Measurements from ENCODE around the gene PBRM1. TPM values are rescaled to one million over a fixed set of nuclear protein-coding genes. Genes with fewer than 3 reads are reported as not detected.
"Not testable (repeated sequence)": the region's sequence is repeated elsewhere in the genome, so short reads cannot be mapped to it uniquely, and the experiment has no call there.

PBRM1 gene
- total and polyA plus RNA-seq, 4 donors, result 7.1 to 65.7 (median 38.7) TPM

DNA sequence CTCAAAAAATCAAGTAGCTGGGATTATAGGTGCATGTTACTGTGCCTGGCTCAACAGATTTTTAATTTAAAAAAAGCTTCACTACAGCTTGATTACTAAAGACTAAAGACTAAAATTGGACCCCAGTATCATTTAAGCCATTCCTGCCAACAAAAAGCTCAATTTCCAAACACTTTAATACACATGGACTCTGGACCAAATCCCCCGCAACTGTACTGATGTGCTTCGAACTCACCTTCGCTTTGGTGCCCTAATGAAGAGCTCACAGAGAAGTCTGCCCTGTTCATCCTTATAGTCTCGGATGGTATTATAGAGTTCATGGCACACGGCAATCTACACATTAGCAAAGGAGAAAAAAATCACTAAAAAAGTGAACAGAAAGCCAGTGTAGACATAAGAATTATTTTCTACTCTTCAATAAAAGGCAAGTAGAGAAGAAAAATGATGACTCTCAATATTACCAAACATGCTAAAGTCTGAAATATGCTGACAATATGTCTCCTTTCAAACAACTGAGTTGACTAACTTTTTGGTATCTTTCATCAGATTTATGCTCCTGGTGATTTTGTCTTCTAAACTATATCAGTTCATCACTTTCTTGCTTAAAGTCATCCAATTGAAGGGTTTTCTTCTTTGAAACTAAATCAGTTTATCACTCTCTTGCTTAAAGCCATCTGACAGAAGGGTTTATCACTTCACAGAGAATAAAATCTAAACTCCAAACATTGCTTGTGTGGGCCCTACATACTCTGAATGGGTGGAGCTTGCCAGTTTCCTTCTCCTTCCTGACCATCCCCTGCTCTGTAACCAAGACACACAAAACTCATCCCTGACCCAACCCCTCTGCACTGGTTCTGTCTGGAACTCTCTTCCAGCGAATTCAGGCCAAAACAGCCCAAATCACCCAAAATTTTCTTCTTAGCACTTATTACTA lies 7.2 kb downstream of the PBRM1 start:
- no peaks in the 10 kb centered on the region for H3K9me3 ChIP-seq (ENCODE audit: control insufficient read depth in 4 of 4, low read length in 3 of 4)
- H3K36me3 ChIP-seq (ENCODE audit: control insufficient read depth in 4 of 4, insufficient read depth in 3 of 4, low read depth in 1 of 4, low read length in 3 of 4), result peaks cover 2 to 27% (median 16%) of the 10 kb centered on the region in 4 donors
- no peak overlapping the region for H3K4me3 ChIP-seq (ENCODE audit: low read depth in 1 of 3, low read length in 3 of 3)
- TF ChIP-seq, protein P1, sequence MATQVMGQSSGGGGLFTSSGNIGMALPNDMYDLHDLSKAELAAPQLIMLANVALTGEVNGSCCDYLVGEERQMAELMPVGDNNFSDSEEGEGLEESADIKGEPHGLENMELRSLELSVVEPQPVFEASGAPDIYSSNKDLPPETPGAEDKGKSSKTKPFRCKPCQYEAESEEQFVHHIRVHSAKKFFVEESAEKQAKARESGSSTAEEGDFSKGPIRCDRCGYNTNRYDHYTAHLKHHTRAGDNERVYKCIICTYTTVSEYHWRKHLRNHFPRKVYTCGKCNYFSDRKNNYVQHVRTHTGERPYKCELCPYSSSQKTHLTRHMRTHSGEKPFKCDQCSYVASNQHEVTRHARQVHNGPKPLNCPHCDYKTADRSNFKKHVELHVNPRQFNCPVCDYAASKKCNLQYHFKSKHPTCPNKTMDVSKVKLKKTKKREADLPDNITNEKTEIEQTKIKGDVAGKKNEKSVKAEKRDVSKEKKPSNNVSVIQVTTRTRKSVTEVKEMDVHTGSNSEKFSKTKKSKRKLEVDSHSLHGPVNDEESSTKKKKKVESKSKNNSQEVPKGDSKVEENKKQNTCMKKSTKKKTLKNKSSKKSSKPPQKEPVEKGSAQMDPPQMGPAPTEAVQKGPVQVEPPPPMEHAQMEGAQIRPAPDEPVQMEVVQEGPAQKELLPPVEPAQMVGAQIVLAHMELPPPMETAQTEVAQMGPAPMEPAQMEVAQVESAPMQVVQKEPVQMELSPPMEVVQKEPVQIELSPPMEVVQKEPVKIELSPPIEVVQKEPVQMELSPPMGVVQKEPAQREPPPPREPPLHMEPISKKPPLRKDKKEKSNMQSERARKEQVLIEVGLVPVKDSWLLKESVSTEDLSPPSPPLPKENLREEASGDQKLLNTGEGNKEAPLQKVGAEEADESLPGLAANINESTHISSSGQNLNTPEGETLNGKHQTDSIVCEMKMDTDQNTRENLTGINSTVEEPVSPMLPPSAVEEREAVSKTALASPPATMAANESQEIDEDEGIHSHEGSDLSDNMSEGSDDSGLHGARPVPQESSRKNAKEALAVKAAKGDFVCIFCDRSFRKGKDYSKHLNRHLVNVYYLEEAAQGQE (IDR thresholded peaks at IDR 0.05), result no peak
- TF ChIP-seq ZBTB33 (IDR thresholded peaks at IDR 0.05), result no peak
- TF ChIP-seq, protein P2, sequence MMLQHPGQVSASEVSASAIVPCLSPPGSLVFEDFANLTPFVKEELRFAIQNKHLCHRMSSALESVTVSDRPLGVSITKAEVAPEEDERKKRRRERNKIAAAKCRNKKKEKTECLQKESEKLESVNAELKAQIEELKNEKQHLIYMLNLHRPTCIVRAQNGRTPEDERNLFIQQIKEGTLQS (IDR thresholded peaks at IDR 0.05), result no peak
- peak in 1 of 2 donors; percentile 16 for TF ChIP-seq RAD21 (IDR thresholded peaks at IDR 0.05)
- TF ChIP-seq, protein P3, sequence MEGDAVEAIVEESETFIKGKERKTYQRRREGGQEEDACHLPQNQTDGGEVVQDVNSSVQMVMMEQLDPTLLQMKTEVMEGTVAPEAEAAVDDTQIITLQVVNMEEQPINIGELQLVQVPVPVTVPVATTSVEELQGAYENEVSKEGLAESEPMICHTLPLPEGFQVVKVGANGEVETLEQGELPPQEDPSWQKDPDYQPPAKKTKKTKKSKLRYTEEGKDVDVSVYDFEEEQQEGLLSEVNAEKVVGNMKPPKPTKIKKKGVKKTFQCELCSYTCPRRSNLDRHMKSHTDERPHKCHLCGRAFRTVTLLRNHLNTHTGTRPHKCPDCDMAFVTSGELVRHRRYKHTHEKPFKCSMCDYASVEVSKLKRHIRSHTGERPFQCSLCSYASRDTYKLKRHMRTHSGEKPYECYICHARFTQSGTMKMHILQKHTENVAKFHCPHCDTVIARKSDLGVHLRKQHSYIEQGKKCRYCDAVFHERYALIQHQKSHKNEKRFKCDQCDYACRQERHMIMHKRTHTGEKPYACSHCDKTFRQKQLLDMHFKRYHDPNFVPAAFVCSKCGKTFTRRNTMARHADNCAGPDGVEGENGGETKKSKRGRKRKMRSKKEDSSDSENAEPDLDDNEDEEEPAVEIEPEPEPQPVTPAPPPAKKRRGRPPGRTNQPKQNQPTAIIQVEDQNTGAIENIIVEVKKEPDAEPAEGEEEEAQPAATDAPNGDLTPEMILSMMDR (IDR thresholded peaks at IDR 0.05; ENCODE audit: low read depth, low read length, missing input control), result no peak
- TF ChIP-seq RXRA (IDR thresholded peaks at IDR 0.05), result peak in 1 of 2 donors; percentile 41
- TF ChIP-seq TAF1 (conservative IDR thresholded peaks at IDR 0.05), result no peak
- no peak for TF ChIP-seq GABPA (IDR thresholded peaks at IDR 0.05 in 1 of 2, conservative IDR thresholded peaks at IDR 0.05 in 1 of 2)
- TF ChIP-seq JUND (IDR thresholded peaks at IDR 0.05), result no peak
- TF ChIP-seq SP1 (IDR thresholded peaks at IDR 0.05), result peak; percentile 34
- TF ChIP-seq YY1 (IDR thresholded peaks at IDR 0.05), result no peak
- TF ChIP-seq FOXA2 (IDR thresholded peaks at IDR 0.05), result peak; percentile 9
- no peak for TF ChIP-seq EGR1 (IDR thresholded peaks at IDR 0.05; ENCODE audit: low read depth in 2 of 2)
- no peak for TF ChIP-seq HNF4G (IDR thresholded peaks at IDR 0.05)
- TF ChIP-seq FOXA1 (IDR thresholded peaks at IDR 0.05), result no peak
- TF ChIP-seq, protein P4, sequence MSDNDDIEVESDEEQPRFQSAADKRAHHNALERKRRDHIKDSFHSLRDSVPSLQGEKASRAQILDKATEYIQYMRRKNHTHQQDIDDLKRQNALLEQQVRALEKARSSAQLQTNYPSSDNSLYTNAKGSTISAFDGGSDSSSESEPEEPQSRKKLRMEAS (IDR thresholded peaks at IDR 0.05), result no peak
- TF ChIP-seq NR2F2 (IDR thresholded peaks at IDR 0.05), result no peak
- TF ChIP-seq HNF4A (conservative IDR thresholded peaks at IDR 0.05), result peak; percentile 83 to 86
- no peak for DNase-seq (ENCODE audit: low spot score)
- 63% methylated on average over 6 of the region's 6 CpGs for WGBS
- no peaks in the 10 kb centered on the region for H3K27me3 ChIP-seq (ENCODE audit: control insufficient read depth in 4 of 4, insufficient read depth in 4 of 4, low read length in 3 of 4)
- peak overlapping the region; percentile 6 to 52 for H3K27ac ChIP-seq (ENCODE audit: low read depth in 1 of 2, low read length in 2 of 2)
- no peak overlapping the region for H3K9ac ChIP-seq (ENCODE audit: low read depth in 1 of 2, low read length in 2 of 2)
- H3K4me1 ChIP-seq (ENCODE audit: control insufficient read depth in 4 of 4, insufficient read depth in 4 of 4, low read length in 3 of 4), result peaks cover 10 to 44% (median 36%) of the 10 kb centered on the region in 4 donors

- 91% methylated on average over 3 of the region's 3 CpGs for WGBS
Observed at GRCh38 chr3:52676201-52676600, 9.5 kb downstream of the PBRM1 start.

More at GRCh38 chr3:52676201-52676600, 9.5 kb downstream of the PBRM1 start:
- not testable (repeated sequence) for H3K9ac ChIP-seq (ENCODE audit: low read depth in 1 of 2, low read length in 2 of 2); H3K4me3 ChIP-seq (ENCODE audit: low read depth in 1 of 3, low read length in 3 of 3); DNase-seq (ENCODE audit: low spot score); H3K27ac ChIP-seq (ENCODE audit: low read depth in 1 of 2, low read length in 2 of 2); H3K27me3 ChIP-seq (ENCODE audit: control insufficient read depth in 4 of 4, insufficient read depth in 4 of 4, low read length in 3 of 4); H3K9me3 ChIP-seq (ENCODE audit: control insufficient read depth in 4 of 4, low read length in 3 of 4)
- H3K4me1 ChIP-seq (ENCODE audit: control insufficient read depth in 4 of 4, insufficient read depth in 4 of 4, low read length in 3 of 4), result peaks cover 5 to 25% (median 18%) of the 10 kb centered on the region in 4 donors
- H3K36me3 ChIP-seq (ENCODE audit: control insufficient read depth in 4 of 4, insufficient read depth in 3 of 4, low read depth in 1 of 4, low read length in 3 of 4), result peaks cover 4 to 42% (median 25%) of the 10 kb centered on the region in 4 donors

Measured in liver (tissue), 9 donors.